ENCODE measurements around the gene ERGIC3.

The ERGIC3 gene

GRCh38 chr20:35562541-35563110 is 20.7 kb downstream of the ERGIC3 start:
- DNase-seq: no peak

- no peak for DNase-seq
Observed at GRCh38 chr20:35563834-35564233, 22.0 kb downstream of the ERGIC3 start.

GRCh38 chr20:35564905-35565304 is 23.0 kb downstream of the ERGIC3 start:
- DNase-seq: no peak

- no peak for DNase-seq
Observed at GRCh38 chr20:35568645-35569044, 26.8 kb downstream of the ERGIC3 start.

- no peak for DNase-seq
Observed at GRCh38 chr20:35571555-35571954, 29.7 kb downstream of the ERGIC3 start.

GRCh38 chr20:35572838-35573237 is 31.0 kb downstream of the ERGIC3 start:
- no peak for DNase-seq

- DNase-seq: no peak
Observed at GRCh38 chr20:35575958-35576357, 34.1 kb downstream of the ERGIC3 start.

- no peak for DNase-seq
Observed at GRCh38 chr20:35576816-35577215, 34.9 kb downstream of the ERGIC3 start.

- DNase-seq: no peak
Observed at GRCh38 chr20:35578469-35578868, 36.6 kb downstream of the ERGIC3 start.

- DNase-seq: no peak
Observed at GRCh38 chr20:35579196-35579595, 37.3 kb downstream of the ERGIC3 start.

- DNase-seq: no peak
Observed at GRCh38 chr20:35582131-35582530, 40.3 kb downstream of the ERGIC3 start.

- DNase-seq: no peak
Observed at GRCh38 chr20:35582741-35583404, 41.0 kb downstream of the ERGIC3 start.

- DNase-seq: no peak
Observed at GRCh38 chr20:35583636-35584560, 42.0 kb downstream of the ERGIC3 start.

- no peak for DNase-seq
Observed at GRCh38 chr20:35586751-35587425, 45.0 kb downstream of the ERGIC3 start.

- DNase-seq: no peak
Observed at GRCh38 chr20:35587436-35587835, 45.6 kb downstream of the ERGIC3 start.

- no peak for DNase-seq
Observed at GRCh38 chr20:35588397-35588796, 46.5 kb downstream of the ERGIC3 start.

GRCh38 chr20:35592339-35592974 is 50.6 kb downstream of the ERGIC3 start:
- DNase-seq: peak; percentile 37

GRCh38 chr20:35595456-35595855 is 53.6 kb downstream of the ERGIC3 start:
- DNase-seq: no peak

- DNase-seq: no peak
Observed at GRCh38 chr20:35595901-35596300, 54.0 kb downstream of the ERGIC3 start.

- no peak for DNase-seq
Observed at GRCh38 chr20:35597186-35597585, 55.3 kb downstream of the ERGIC3 start.

- no peak for DNase-seq
Observed at GRCh38 chr20:35598476-35598875, 56.6 kb downstream of the ERGIC3 start.

- no peak for DNase-seq
Observed at GRCh38 chr20:35598899-35599775, 57.3 kb downstream of the ERGIC3 start.
